Measurements from ENCODE around the gene USP24. TPM values are rescaled to one million over a fixed set of nuclear protein-coding genes. Genes with fewer than 3 reads are reported as not detected.

Gene USP24
- total and polyA plus RNA-seq, 10 of the 15 experiments (the other 5 are each of a cell fraction or from before 2014, with no cell fraction given): 4.6 to 36.5 (median 25.3) TPM

DNA sequence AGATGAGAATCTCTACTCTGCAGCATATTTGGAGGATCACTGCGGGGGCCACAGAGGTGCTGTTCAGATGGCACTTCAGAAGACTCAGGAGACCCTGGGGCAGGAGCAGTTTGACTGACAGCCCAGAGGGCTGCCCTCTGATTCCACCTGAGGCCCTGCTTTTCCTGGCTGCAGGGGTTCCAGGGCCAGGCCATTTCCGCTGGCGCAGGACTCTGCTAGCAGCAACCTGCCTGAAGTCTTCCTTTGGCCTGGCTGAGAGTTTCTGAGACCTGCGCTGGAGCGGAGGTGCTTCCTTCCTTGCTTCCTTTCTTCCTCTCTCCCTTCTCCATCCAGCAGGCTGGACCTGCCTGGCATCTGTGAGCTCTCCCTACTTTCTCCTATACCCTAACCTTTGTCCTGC is 164.0 kb downstream of the USP24 start:
- RAD21 ChIA-PET (ENCODE audit: unreplicated experiment): no interaction called here
- H3K27ac ChIP-seq (ENCODE audit: control insufficient read depth, insufficient read depth): no peak overlapping the region
- SMC1A ChIA-PET (ENCODE audit: uncharacterized antibody, unreplicated experiment): no interaction called here
- FAIRE-seq (no peak), DNase-seq (ENCODE audit: low read depth, low spot score) (no peak), ATAC-seq (no peak)
- H3K4me2 ChIP-seq (ENCODE audit: control insufficient read depth, insufficient read depth): no peak overlapping the region
- H3K36me3 ChIP-seq (ENCODE audit: control insufficient read depth in 2 of 2, insufficient read depth in 2 of 2, low read length in 1 of 2): no peaks in the 10 kb centered on the region
- in situ Hi-C loops (cut with MboI) (no loop called here), intact Hi-C loops (cut with micrococcal nuclease; ENCODE audit: unreplicated experiment) (no loop called here)
- 65% methylated on average over 5 of the region's 5 CpGs for WGBS (ENCODE audit: insufficient coverage, insufficient replicate concordance, low lambda C conversion rate, missing lambda C conversion rate)
- H4K20me1 ChIP-seq (ENCODE audit: control insufficient read depth, insufficient read depth): no peaks in the 10 kb centered on the region
- H3K4me3 ChIP-seq: no peak overlapping the region
- H3K79me2 ChIP-seq (ENCODE audit: control insufficient read depth, insufficient read depth, low read length): no peaks in the 10 kb centered on the region
- no peak overlapping the region for H2AFZ ChIP-seq (ENCODE audit: control insufficient read depth, low read depth, low read length)
- TF ChIP-seq POU2F2 (IDR thresholded peaks at IDR 0.05; ENCODE audit: borderline replicate concordance, low read depth, low read length): no peak
- TF ChIP-seq, protein P1, sequence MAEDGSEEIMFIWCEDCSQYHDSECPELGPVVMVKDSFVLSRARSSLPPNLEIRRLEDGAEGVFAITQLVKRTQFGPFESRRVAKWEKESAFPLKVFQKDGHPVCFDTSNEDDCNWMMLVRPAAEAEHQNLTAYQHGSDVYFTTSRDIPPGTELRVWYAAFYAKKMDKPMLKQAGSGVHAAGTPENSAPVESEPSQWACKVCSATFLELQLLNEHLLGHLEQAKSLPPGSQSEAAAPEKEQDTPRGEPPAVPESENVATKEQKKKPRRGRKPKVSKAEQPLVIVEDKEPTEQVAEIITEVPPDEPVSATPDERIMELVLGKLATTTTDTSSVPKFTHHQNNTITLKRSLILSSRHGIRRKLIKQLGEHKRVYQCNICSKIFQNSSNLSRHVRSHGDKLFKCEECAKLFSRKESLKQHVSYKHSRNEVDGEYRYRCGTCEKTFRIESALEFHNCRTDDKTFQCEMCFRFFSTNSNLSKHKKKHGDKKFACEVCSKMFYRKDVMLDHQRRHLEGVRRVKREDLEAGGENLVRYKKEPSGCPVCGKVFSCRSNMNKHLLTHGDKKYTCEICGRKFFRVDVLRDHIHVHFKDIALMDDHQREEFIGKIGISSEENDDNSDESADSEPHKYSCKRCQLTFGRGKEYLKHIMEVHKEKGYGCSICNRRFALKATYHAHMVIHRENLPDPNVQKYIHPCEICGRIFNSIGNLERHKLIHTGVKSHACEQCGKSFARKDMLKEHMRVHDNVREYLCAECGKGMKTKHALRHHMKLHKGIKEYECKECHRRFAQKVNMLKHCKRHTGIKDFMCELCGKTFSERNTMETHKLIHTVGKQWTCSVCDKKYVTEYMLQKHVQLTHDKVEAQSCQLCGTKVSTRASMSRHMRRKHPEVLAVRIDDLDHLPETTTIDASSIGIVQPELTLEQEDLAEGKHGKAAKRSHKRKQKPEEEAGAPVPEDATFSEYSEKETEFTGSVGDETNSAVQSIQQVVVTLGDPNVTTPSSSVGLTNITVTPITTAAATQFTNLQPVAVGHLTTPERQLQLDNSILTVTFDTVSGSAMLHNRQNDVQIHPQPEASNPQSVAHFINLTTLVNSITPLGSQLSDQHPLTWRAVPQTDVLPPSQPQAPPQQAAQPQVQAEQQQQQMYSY (CRISPR knock-in tag; IDR thresholded peaks at IDR 0.05): no peak
- TF ChIP-seq NBN (IDR thresholded peaks at IDR 0.05): no peak
- TF ChIP-seq RAD51 (IDR thresholded peaks at IDR 0.05): no peak
- TF ChIP-seq SRF (IDR thresholded peaks at IDR 0.05; ENCODE audit: low read depth in 2 of 2, low read length in 2 of 2): no peak
- TF ChIP-seq BHLHE40 (IDR thresholded peaks at IDR 0.05; ENCODE audit: borderline replicate concordance in 1 of 2, low read depth in 2 of 2, low read length in 1 of 2): no peak
- TF ChIP-seq POLR2AphosphoS5 (IDR thresholded peaks at IDR 0.05; ENCODE audit: low read length): no peak
- no peak for TF ChIP-seq KAT2A (conservative IDR thresholded peaks at IDR 0.05; ENCODE audit: control insufficient read depth, low read depth, low read length)
- TF ChIP-seq IRF4 (IDR thresholded peaks at IDR 0.05; ENCODE audit: low read depth, low read length): no peak
- no peak for TF ChIP-seq MYC (IDR thresholded peaks at IDR 0.05; ENCODE audit: insufficient read depth, insufficient read length, insufficient replicate concordance, low read length, severe bottlenecking)
- TF ChIP-seq NFIC (IDR thresholded peaks at IDR 0.05; ENCODE audit: low read depth, low read length): no peak
- TF ChIP-seq, protein P2, sequence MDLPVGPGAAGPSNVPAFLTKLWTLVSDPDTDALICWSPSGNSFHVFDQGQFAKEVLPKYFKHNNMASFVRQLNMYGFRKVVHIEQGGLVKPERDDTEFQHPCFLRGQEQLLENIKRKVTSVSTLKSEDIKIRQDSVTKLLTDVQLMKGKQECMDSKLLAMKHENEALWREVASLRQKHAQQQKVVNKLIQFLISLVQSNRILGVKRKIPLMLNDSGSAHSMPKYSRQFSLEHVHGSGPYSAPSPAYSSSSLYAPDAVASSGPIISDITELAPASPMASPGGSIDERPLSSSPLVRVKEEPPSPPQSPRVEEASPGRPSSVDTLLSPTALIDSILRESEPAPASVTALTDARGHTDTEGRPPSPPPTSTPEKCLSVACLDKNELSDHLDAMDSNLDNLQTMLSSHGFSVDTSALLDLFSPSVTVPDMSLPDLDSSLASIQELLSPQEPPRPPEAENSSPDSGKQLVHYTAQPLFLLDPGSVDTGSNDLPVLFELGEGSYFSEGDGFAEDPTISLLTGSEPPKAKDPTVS (IDR thresholded peaks at IDR 0.05; ENCODE audit: low read depth, low read length): no peak
- TF ChIP-seq SIN3A (IDR thresholded peaks at IDR 0.05; ENCODE audit: low read depth, low read length): no peak
- TF ChIP-seq, protein P3, sequence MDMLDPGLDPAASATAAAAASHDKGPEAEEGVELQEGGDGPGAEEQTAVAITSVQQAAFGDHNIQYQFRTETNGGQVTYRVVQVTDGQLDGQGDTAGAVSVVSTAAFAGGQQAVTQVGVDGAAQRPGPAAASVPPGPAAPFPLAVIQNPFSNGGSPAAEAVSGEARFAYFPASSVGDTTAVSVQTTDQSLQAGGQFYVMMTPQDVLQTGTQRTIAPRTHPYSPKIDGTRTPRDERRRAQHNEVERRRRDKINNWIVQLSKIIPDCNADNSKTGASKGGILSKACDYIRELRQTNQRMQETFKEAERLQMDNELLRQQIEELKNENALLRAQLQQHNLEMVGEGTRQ (IDR thresholded peaks at IDR 0.05; ENCODE audit: borderline replicate concordance, low read depth, low read length): no peak
- TF ChIP-seq ATF3 (IDR thresholded peaks at IDR 0.05; ENCODE audit: borderline replicate concordance, extremely low read depth, low read depth, low read length): no peak
- no peaks in the 10 kb centered on the region for H3K9me3 ChIP-seq (replicated peaks; ENCODE audit: control insufficient read depth, insufficient read depth, low read length)
- no peaks in the 10 kb centered on the region for H3K4me1 ChIP-seq (ENCODE audit: control insufficient read depth, insufficient read depth, low read length)
- H3K27me3 ChIP-seq (replicated peaks in 1 of 2; ENCODE audit: control insufficient read depth in 2 of 2, insufficient read depth in 2 of 2, low read length in 1 of 2): peaks cover 5 to 7% of the 10 kb centered on the region in 2 experiments; a peak in 3 of 4 replicates
- BruUV-seq (replicated peaks): no TSS peak
- CTCF ChIA-PET: no interaction called here
- POLR2A ChIA-PET: no interaction called here
- no peak overlapping the region for H3K9ac ChIP-seq (ENCODE audit: control insufficient read depth, insufficient read depth, low read length)

All from GM12878 (cell line).